AG20443 (cell line): ENCODE measurements around the gene ZCCHC8.
"Not testable (repeated sequence)": the region's sequence is repeated elsewhere in the genome, so short reads cannot be mapped to it uniquely, and the experiment has no call there.

Source experiments
- DNase-seq: peaks from one replicate; pipeline ENCODE4 v3.0.0; 2012; ENCODE audit warnings: low spot score, mixed read lengths

Gene ZCCHC8

GRCh38 chr12:122508163-122508562 is 7.4 kb upstream of the ZCCHC8 start:
- no peak for DNase-seq

GRCh38 chr12:122506393-122506938 is 5.7 kb upstream of the ZCCHC8 start:
- no peak for DNase-seq

- DNase-seq: no peak
Measured at GRCh38 chr12:122505419-122506051, 4.8 kb upstream of the ZCCHC8 start.

- DNase-seq: no peak
Measured at GRCh38 chr12:122503783-122504590, 3.3 kb upstream of the ZCCHC8 start.

- DNase-seq: no peak
Measured at GRCh38 chr12:122503147-122503751, 2.5 kb upstream of the ZCCHC8 start.

- no peak for DNase-seq
Measured at GRCh38 chr12:122501489-122501989, 807 bp upstream of the ZCCHC8 start.

- DNase-seq: peak; percentile 70
Measured at GRCh38 chr12:122499991-122500684, 594 bp downstream of the ZCCHC8 start.

- no peak for DNase-seq
Measured at GRCh38 chr12:122495258-122495657, 5.5 kb downstream of the ZCCHC8 start.

GRCh38 chr12:122493222-122493621 is 7.5 kb downstream of the ZCCHC8 start:
- DNase-seq: not testable (repeated sequence)

GRCh38 chr12:122491991-122492390 is 8.7 kb downstream of the ZCCHC8 start:
- no peak for DNase-seq

- DNase-seq: no peak
Measured at GRCh38 chr12:122489038-122489437, 11.7 kb downstream of the ZCCHC8 start.

- not testable (repeated sequence) for DNase-seq
Measured at GRCh38 chr12:122487807-122488206, 12.9 kb downstream of the ZCCHC8 start.

- DNase-seq: no peak
Measured at GRCh38 chr12:122486805-122487426, 13.8 kb downstream of the ZCCHC8 start.

GRCh38 chr12:122486360-122486759 is 14.4 kb downstream of the ZCCHC8 start:
- DNase-seq: not testable (repeated sequence)

GRCh38 chr12:122484385-122484784 is 16.3 kb downstream of the ZCCHC8 start:
- not testable (repeated sequence) for DNase-seq

GRCh38 chr12:122483969-122484368 is 16.8 kb downstream of the ZCCHC8 start:
- no peak for DNase-seq

GRCh38 chr12:122481861-122482260 is 18.9 kb downstream of the ZCCHC8 start:
- no peak for DNase-seq

GRCh38 chr12:122480753-122481152 is 20.0 kb downstream of the ZCCHC8 start:
- DNase-seq: no peak

GRCh38 chr12:122474324-122474716 is 26.4 kb downstream of the ZCCHC8 start:
- DNase-seq: no peak

GRCh38 chr12:122473543-122474323 is 27.0 kb downstream of the ZCCHC8 start:
- DNase-seq: peak; percentile 24
